EH (cell line): Measurements from ENCODE around the gene SP100.

Experiments used
- DNase-seq: peaks from one replicate; pipeline ENCODE4 v3.0.0-alpha.2; 2015; ENCODE audit warnings: low read depth

Gene SP100

DNA sequence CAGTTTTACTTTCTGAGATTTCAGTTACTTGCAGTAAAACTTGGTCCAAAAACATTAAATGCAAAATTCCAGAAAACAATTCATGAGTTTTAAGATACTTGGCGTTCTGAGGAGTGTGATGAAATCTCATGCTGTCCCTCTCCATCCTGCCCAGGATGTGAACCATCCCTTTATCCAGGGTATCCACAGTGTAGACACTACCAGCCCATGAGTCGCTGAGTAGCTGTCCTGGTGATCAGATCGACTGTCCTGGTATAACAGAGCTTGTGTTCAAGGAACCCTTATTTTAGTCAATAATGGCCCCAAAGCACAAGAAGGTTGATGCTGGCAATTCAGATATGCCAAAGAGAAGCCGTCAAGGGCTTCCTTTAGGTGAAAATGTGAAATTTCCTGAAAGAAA lies 3.2 kb downstream of the SP100 start:
- DNase-seq: no peak

DNA sequence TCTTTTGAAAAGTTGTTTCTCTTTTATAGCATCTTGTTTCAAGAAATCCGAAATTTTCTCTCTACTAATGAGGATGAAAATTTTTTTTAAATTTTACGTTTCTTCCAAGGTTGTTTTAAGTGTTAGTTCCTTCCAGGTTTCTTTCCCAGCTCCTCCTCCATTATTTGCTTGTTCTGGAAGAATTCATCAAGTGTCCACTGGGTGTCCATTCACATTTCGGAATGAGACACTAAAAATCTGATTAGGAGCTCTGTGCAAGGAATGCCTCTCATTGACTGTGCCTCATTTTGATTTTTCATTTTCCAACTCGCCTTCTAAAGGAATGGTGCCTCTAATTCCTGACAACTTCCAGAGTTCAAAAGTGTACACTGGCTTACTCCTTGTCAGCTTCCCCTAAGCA lies 6.1 kb downstream of the SP100 start:
- no peak for DNase-seq

DNA sequence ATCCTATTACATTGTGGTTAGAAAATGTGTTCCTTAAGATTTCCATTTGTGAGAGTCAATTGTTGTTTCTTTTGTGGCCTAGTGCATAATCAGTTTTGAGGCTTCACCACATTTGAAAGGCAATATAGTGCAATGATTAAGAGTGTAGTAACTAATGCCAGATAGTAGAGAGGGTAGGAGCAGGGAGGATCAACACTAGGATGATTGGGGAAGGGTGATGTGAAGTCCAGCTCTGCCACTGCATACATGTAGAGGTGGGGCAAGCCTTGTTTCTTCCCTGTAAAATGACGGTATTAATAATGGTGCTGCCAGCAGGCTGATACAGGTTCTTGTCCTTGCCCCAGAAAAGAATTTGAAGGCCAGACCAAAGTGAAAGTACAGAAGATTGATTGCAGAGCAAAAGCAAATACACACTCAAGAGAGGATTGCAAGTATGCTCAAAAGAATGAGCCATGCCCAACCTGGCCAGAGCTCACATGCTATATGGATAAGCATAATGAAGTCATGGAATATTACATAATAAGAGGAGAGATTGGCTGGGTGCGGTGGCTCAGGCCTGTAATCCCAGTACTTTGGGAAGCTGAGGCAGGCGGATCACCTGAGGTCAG lies 8.0 kb downstream of the SP100 start:
- peak; percentile 30 for DNase-seq

DNA sequence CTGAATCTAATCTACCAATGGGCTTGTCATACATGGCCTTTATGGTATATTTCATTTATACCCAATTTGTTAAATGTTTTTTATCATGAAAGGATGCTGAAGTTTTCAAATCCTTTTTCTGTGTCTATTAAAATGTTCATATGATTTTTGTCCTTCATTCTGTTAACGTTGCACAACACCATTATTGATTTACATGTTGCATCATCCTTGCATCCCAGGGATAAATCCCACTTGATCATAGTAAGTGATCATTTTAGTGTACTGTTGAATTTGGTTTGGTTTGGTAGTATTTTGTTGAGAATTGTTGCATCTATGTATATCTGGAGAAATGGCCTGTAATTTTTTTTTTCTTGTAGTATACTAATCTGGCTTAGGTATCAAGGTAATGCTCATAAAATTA lies 9.4 kb downstream of the SP100 start:
- no peak for DNase-seq

DNA sequence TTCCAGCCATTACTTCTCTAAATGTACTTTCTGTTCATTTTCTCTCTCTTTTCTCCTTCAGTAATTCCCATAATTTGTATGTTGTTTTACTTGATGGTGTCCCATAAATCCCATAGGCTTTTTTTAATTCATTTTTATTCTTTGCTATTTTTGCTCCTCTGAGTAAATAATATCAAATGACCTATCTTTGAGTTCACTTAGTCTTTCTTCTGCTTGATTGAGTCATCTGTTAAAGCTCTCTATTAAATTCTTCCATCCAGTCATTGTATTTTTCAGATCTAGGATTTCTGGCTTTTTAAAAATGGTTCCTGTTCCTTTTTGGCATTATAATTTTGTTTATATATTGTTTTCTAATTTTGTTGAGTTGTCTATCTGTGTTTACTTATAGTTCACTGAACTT lies 13.5 kb downstream of the SP100 start:
- DNase-seq: no peak

DNA sequence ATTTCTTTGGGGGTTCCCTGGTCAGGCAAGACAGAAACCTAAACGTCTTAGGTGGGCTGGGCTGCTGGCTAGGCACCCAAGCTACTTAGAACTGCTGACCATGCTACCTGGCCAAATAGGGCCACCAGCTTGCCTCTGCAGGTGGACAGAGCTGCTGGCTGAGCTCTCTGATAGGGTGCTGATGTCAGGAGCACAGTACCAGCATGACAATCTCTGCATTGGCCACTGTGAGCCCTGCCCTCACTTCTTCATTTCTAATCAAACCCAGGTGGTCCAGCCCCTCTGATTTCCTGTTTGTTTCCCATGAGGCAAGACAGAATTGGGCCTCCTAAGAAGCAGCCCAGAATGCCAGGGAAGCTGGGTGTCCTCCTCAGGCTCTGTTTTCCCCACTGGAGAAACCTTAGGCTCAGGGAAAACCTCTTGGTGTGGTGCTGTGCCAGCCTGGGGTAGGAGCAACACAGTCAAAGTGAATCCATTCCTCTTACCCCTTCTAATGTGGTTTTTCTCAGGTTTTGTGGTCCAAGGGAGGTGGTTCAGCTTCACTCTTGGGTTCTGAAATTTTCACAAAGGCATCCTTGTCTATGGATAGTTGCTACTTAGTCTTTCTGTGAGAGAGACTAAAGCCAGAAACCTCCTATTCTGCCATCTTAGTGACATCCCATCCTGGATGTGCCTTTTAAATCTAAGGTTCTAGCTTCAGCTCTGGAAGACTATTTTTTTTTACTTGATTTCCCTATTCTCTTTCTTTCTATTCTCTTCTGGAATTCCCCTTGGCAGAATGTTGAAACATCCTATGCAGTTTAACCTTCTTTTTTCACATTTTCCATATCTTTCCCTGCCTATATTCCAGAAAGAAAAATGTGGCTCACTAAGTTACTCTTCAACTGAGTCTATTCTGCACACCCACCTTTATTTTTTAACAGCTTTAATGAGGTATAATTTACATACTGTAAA lies 15.2 kb downstream of the SP100 start:
- no peak for DNase-seq

DNA sequence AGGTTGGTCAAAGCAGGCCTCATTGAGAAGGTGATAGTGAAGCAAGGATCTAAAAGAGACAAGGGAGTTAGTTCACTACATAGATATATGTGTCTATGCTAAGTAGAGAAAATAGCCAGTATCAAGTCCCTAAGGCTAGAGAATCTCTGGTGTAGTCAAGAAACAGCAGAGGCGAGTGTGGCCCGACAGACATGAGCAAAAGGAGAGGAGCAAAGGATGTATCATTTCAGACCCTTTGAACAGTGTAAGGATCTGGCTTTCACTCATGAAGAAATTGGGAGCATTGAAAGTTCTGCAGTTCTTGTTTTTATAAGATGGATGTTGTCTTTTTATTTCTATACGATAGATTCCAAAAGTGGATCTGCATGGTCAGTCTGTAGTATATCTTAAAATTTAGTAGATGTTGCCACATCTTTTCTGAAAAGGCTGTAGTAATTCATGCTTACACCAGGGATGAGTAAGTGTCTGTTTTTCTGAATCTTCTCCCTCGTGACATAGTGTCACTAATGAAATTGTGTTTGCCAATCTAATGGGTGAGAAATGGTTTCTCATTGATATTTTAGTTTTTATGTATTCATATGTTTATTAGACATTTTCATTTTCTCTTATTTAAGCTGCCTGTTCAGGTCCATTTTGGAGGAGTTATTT lies 18.8 kb downstream of the SP100 start:
- no peak for DNase-seq

DNA sequence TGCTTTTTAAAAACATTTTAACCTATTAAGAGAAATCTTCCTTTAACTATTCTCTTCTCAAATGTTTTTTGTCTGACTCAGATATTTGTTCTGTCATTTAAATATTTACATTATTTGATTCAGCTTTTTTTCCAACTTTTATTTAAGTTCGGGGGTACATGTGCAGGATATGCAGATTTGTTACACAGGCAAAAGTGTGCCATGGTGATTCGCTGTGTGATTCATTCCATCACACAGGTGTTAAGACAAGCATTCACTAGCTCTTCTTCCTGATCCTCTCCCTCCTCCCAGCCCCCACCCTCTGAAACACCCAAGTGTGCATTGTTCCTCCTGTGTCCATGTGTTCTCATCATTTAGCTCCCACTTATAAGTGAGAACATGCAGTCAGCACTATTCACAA lies 19.4 kb downstream of the SP100 start:
- DNase-seq: no peak

DNA sequence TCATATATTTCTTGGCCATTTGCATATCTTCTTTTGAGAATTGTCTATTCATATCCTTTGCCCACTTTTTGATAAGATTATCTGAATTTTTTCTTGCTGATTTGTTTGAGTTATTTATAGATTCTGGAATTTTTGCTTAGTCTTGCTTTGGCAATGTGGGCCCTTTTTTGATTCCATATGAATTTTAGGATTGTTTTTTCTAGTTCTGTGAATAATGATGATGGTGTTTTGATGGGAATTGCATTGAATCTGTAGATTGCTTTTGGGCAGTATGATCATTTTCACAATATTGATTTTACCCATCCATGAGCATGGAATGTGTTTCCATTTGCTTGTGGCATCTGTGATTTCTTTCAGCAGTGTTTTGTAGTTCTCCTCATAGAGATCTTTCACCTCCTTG lies 23.1 kb downstream of the SP100 start:
- DNase-seq: peak; percentile 48

DNA sequence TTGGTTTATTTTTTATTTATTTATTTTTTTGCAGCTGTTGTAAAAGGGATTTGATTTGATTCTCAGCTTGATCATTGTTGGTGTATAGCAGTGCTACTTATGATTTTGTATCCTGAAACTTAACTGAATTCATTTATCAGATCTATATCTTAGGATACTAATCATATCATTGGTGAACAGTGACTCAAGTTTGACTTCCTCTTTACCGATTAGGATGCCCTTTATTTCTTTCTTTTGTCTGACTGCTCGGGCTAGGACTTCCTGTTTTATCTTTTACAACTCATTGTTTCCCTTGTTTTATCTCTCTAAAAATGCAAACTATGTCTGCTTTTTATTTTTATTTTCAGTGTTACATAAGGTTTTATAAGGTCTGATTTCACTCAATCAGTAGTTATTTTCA lies 23.6 kb downstream of the SP100 start:
- peak; percentile 32 for DNase-seq

DNA sequence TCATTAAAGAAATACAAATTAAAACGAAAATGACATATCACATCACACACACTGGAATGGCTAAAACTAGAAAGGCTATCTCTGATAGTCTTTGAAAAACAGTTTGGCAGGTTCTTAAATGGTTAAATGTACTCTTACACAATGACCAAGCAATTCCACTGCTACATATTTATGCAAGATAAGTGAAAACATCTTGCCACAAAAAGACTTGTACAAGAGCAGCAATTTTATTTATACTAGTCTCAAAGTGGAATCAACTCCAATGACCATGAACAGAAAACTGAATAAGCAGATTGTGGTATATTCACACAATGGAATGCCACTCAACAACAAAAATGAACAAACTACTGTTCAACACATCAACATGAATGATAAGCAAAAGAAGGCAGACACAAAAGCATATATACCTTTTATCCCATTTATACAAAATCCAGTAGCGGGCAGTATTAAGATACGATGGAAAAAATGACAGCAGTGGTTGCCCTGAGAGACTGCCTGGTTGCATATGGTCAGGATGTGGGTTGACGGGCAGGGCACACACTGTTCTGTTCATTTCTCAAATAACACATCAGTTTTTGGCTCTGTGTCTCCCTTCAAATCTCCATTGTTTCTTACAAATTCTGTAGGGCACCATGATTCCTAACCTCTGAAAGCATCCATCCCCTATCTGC lies 25.4 kb downstream of the SP100 start:
- DNase-seq: peak; percentile 59

DNA sequence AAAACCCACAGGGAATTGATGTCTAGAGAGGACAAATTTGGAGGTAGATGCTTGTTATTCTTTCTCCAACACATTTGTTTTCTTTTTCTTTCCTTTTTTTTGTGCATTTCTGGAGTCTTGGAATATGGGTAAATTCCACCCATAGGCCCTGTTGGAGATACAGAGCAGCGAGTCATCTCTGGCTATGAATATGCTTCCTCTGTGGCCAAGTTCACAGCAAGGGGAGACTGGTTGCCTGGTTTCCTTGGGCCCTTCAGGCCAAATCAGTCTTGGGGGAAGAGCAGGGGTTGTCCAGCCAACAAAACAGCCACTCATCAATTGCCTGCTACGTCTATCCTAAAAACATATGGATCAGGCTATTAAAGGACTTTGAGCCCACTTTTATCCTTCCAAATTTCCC lies 27.5 kb downstream of the SP100 start:
- DNase-seq: peak; percentile 89

DNA sequence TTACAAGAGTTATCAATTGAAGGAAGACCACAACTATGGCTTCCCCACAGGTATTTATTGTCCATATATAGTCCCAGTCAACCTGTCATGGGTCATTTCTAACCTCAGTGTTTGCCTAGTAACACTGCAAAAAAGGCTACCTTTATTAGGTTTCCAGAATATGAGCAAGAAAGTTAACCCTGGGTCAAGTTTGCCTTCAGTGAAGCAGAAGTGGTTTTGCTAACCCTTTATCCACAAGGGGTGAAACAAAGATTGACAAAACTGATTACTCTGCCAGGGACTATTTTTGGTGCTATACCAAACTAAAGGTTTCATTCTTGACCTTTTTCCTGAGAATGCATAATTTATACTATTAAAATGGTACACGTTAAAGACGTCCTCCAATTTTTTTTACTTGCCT lies 28.8 kb downstream of the SP100 start:
- DNase-seq: no peak

DNA sequence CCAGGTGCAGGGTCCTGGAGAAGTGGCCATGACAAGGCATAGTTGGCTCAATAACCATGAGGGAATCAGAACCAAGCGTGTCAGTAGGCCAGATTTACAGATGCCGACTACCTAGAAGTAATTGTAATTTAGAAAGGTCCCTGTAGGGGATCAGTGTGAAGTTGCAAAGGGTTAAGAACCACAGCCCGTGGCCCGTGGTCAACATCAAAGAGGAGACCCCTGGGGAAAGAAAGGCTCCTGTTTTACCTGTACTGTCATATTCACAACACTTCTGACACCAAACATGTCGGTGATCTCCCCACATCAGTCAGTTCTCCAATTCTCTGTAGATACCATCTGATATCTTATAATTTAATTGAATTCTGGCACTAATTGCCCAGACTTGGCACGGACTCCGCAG lies 31.0 kb downstream of the SP100 start:
- DNase-seq: no peak

DNA sequence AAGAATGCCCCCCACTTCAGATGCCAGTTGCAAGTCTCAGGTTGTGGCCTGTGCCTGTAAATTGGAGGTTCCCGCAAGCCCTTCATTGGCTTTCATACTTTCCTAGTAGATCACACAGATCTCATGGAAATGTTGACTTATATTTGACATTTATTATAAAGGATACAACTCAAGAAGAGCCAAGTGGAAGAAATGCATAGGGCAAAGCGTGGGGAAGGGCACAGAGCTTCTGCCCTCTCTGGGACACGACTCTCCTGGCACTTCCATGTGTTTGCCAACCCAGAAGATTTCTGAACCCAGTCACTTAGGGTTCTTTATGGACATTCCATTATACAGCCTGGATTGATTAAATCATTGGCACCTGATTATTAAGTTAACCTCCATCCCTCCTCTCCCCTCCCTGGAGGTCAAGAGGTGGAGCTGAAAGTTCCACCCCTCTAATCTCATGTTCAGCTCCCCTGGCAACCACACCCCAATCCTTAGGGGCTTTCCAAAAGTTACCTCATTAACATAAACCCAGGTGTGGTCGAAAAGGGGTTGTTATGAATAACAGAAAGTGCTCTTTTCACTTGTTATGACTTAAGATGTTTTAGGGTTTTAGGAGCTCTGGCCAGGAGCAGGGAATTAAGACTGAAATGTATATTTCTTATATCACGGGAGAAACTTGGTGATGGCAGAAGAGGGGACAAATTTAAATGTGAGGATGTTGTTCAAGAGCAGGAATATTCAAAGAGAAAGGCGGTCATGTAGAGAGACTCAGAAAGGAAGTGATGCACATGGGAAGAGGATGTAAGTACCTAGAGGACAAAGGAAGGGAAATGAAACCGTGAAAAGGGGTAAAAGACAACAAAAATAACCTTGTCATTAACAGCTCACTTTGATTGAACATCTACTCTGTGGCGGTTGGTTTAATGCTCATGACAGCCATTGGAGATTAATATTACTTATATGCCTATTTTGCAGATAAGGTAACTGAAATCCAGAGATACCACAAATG lies 31.8 kb downstream of the SP100 start:
- DNase-seq: no peak

DNA sequence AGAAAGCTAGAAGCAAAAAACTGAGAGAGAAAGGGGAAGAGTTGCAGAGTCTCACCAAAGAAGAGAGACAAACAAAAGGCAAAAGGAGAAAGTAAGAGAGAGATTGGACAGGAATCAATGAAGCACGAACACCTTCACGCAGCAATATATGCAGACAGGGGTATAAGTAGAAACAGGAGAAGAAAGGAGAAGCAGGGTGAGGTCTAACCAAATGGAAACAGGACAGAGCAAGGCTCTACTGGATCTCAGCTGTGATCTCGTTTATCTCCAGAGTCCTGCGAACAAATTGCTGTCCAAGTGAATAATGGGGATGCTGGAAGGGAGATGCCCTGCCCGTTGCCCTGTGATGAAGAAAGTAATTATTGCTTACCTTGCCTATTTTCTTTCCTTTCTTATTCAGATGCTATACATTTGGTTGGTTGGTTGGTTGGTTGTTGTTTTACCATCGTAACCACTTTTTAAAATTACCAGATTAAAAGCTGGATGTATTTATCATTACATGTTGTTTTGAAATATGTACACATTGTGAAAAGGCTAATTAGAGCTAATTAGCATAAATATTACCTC lies 34.0 kb downstream of the SP100 start:
- DNase-seq: no peak

DNA sequence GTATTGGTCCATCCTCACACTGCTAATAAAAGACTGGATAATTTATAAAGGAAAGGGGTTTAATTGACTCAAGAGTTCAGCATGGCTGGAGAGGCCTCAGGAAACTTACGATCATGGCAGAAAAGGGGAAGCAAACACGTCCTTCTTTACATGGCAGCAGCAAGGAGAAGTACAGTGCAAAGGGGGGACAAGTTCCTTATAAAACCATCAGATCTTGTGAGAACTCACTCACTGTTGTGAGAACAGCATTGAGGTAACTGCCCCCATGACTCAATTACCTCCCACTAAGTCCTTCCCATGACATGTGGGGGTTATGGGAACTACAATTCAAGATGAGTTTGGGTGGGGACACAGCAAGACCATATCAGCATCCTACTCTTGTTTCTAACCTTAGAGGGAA lies 37.0 kb downstream of the SP100 start:
- DNase-seq: no peak

DNA sequence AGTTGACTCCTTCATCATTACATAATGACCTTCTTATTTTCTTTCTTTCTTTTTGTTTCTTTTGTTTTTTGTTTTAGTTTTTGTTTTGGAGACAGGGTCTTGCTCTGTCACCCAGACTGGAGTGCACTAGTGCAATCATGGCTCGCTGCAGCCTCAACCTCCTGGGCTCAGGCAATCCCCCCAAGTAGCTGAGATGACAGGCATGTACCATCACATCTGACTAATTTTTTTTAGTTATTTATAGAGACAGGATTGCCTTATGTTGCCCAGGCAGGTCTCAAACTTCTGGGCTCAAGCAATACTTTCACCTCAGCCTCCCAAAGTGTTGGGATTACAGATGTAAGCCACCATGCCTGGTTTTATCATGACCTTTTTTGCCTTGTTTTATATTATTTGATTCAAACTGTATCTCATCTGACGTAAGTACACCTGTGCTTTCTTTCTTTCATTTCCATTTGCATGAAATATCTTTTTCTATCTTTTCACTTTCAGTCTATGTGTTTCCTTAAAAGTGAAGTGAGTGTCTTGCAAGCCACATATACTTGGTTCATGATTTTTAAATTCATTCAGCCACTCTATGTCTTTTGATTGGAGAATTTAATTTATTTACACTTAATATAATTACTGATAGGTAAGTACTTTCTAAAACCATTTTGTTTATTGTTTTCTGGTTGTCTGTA lies 39.1 kb downstream of the SP100 start:
- DNase-seq: no peak

DNA sequence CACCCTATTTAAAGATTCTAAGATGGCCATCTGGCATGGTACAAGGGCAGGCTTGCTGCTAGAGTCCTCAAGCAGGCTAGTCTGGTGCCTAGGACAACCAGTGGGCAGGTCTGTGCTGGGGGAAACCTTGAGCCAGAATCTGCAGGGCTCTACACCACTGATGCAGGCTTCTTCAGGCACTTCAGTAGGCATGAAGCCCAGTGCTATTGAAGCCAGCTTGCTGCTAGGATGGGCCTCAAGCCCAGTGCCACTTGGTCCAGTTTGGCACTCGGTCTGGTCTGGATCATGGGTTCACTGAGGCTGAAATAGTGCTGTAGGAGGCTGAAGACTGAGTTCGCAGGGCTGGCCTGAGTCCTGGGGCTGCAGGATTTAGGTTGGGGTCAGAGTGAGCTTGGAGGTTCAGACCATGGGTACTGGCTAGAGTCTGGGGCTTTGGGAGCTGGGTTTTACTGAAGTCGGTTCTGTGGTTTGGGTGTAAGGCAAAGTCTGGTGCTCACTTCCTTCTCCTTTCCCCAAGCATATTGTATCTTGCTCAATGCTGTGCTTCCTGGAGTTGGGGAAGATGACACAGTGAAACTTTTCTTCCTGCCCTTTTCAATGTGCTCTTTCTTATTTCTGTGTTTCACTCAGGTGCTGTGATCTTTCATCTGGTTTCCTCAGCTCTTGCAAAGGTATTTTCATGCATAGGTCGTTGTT lies 41.2 kb downstream of the SP100 start:
- no peak for DNase-seq

DNA sequence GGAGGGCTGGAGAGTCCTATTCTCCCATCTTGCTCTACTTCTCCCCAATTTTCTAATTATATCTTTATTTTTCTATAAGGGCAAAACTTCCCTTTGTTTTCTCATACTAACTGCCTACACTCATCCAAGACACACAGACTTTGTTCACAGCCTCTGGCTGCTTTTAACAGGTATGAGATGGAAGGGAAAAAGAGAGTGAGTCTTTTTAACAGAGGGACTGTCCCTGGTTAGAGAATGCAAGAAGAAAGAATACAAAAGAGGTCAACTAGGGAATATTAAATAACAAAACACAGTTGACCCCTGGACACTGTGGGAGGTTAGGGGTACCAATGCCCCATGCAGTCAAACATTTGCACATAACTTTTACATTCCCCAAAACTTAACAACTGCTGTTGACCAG lies 41.8 kb downstream of the SP100 start:
- no peak for DNase-seq
